Ovary (tissue), 3 donors: ENCODE results near the gene TBL1XR1.

ENCODE experiments used
- CTCF ChIP-seq, 3 donors: fragments of 450-650 bp in 2 of 3; fragments of 200-600 bp in 1 of 3; IDR thresholded peaks; one replicate each; pipeline versions ENCODE4 v1.5.1 to v1.8.0; 2016 to 2022; ENCODE audit warnings: antibody characterized with exemption in 3 of 3, mild to moderate bottlenecking in 1 of 3
- EP300 ChIP-seq: sonication (generic); formaldehyde crosslinking; IDR thresholded peaks from one replicate; pipeline ENCODE4 v1.6.1; 2017; ENCODE audit warnings: antibody characterized with exemption
- POLR2A ChIP-seq: fragments of 450-650 bp; IDR thresholded peaks from one replicate; pipeline ENCODE4 v1.6.1; 2017; ENCODE audit warnings: antibody characterized with exemption, mild to moderate bottlenecking, moderate library complexity
- donor health status: DM: no; HTN: no; CAD: no.

GRCh38 chr3:177126015-177126773, 71.1 kb downstream of the TBL1XR1 start:
- TF ChIP-seq CTCF (IDR thresholded peaks at IDR 0.05) (no peak), POLR2A (no peak), EP300 (no peak)
